ENCODE measurements around the gene CTNND2.

GRCh38 chr5:11230890-11231289 lies 673.4 kb downstream of the CTNND2 start:
- no peak for TF ChIP-seq CTCF (IDR thresholded peaks at IDR 0.05; ENCODE audit: low read depth, low read length, poor library complexity, severe bottlenecking)
- TF ChIP-seq EZH2phosphoT487 (IDR thresholded peaks at IDR 0.05; ENCODE audit: borderline replicate concordance, low read length), result no peak

Measured in DOHH2 (cell line).